Neural crest cell (in vitro differentiated cells): ENCODE results near the gene KCNF1. TPM values are rescaled to one million over a fixed set of nuclear protein-coding genes. Genes with fewer than 3 reads are reported as not detected.
A peak's percentile ranks its signal among the peaks of the same experiment; 100 is the strongest.

ENCODE experiments used
- DNase-seq: peaks from one replicate; pipeline ENCODE4 v3.0.0; 2021; ENCODE audit warnings: low read depth, mixed read lengths, low spot score
- H3K27ac Mint-ChIP-seq: one replicate; pipeline ENCODE4 v1.8.0; 2021; ENCODE audit warnings: mild to moderate bottlenecking, mixed read lengths; ENCODE audit not compliant: unreplicated experiment
- H3K27me3 Mint-ChIP-seq: 2 replicates; pipeline ENCODE4 v1.8.0; 2021; ENCODE audit warnings: low read depth, mild to moderate bottlenecking, mixed read lengths
- H3K36me3 Mint-ChIP-seq: 2 replicates; pipeline ENCODE4 v1.8.0; 2021; ENCODE audit warnings: low read depth, mild to moderate bottlenecking, mixed read lengths
- H3K4me1 Mint-ChIP-seq: 2 replicates; pipeline ENCODE4 v1.8.0; 2021; ENCODE audit warnings: mixed read lengths
- H3K4me3 Mint-ChIP-seq: one replicate; pipeline ENCODE4 v1.8.0; 2021; ENCODE audit warnings: mild to moderate bottlenecking, mixed read lengths
- H3K9me3 Mint-ChIP-seq: 2 replicates; pipeline ENCODE4 v1.8.0; 2021; ENCODE audit warnings: mixed read lengths
- total RNA-seq: library from RNA; stranded (reverse); gene quantifications from 2 replicates; pipeline ENCODE4 v1.2.1, GENCODE V29; 2021
- TF ChIP-seq, protein P1 (sequence below): fragments of 200-600 bp; sonication (generic); conservative IDR thresholded peaks from 2 replicates; pipeline ENCODE4 v1.5.0; 2021; ENCODE audit warnings: antibody characterized with exemption, mild to moderate bottlenecking

KCNF1 gene
- total RNA-seq, 1 donor from 2014 or later, result 1.1 TPM

DNA sequence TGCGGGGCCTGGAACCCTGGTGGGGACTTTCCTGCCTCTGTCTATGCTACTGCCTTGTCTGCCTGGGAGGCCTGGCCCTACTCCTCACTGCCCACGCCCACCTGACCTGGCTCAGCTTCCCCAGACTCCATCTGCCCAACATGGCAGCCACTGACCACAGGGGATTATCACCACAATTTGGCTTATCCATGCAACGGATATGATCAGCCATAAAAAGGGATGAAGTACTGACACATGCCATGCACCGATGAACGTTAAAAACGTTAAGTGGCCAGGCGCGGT lies 5.9 kb upstream of the KCNF1 start:
- DNase-seq, result no peak
- H3K4me3 Mint-ChIP-seq, result no peak overlapping the region
- no peak overlapping the region for H3K27ac Mint-ChIP-seq
- peaks cover 17% of the 10 kb centered on the region for H3K27me3 Mint-ChIP-seq
- H3K9me3 Mint-ChIP-seq, result no peaks in the 10 kb centered on the region
- TF ChIP-seq, protein P1, sequence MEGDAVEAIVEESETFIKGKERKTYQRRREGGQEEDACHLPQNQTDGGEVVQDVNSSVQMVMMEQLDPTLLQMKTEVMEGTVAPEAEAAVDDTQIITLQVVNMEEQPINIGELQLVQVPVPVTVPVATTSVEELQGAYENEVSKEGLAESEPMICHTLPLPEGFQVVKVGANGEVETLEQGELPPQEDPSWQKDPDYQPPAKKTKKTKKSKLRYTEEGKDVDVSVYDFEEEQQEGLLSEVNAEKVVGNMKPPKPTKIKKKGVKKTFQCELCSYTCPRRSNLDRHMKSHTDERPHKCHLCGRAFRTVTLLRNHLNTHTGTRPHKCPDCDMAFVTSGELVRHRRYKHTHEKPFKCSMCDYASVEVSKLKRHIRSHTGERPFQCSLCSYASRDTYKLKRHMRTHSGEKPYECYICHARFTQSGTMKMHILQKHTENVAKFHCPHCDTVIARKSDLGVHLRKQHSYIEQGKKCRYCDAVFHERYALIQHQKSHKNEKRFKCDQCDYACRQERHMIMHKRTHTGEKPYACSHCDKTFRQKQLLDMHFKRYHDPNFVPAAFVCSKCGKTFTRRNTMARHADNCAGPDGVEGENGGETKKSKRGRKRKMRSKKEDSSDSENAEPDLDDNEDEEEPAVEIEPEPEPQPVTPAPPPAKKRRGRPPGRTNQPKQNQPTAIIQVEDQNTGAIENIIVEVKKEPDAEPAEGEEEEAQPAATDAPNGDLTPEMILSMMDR, result no peak
- H3K36me3 Mint-ChIP-seq, result peaks cover 6% of the 10 kb centered on the region
- H3K4me1 Mint-ChIP-seq, result peaks cover 11% of the 10 kb centered on the region

DNA sequence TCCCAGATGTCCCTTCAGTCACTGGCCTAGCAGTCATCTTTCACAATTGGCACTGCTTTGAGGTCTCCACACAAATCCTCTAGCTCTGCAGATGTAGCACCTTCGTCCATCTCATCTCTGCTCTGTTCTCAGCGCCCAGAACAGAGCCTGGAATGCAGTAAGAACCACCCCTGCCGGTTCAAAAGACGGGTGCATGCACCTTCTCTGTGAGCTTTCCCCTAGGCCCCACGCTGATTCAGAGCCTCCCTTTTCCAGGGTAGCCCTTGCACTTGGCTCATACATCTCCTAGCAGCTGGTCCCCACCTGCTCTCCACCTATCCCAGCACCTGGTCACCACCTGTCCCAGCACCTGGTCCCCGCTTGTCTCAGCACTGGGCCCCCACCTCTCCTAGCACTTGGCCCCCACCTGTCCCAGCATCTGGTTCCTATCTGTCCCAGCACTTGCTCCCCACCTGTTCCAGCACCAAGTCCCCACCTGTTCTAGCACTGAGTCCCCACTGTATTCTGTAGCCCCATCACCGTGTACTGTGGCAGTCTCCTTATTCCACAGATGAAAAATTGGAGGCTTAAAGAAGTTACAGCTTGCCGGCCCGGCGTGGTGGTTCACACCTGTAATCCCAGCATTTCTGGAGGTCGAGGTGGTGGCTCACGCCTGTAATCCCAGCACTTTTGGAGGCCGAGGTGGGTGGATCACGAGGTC lies 4.7 kb upstream of the KCNF1 start:
- Mint-ChIP-seq H3K27ac (no peak overlapping the region), H3K9me3 (no peaks in the 10 kb centered on the region), H3K36me3 (peaks cover 6% of the 10 kb centered on the region), H3K4me1 (peaks cover 11% of the 10 kb centered on the region), H3K4me3 (no peak overlapping the region), H3K27me3 (peaks cover 26% of the 10 kb centered on the region)
- DNase-seq, result no peak
- TF ChIP-seq, protein P1, result no peak

DNA sequence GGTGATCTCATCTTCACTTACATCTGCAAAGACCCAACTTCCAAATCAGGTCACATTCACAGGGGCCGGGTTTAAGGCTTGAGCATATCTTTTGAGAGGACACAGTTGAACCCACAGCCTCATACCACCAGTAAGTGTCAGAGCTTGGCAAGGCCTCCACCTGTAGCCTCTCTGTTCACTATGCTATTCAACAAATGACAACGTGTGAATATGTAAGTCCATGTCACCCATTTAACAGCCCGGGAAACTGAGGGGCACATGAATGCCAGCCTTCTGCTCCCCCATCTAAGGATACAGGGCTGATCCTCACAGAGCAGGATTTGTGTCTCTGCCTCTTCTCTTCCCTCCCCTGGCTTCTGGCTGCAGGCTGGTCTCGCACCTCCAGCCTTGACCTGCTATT lies 3.5 kb upstream of the KCNF1 start:
- no peak for DNase-seq
- H3K27ac Mint-ChIP-seq, result no peak overlapping the region
- H3K4me3 Mint-ChIP-seq, result no peak overlapping the region
- H3K9me3 Mint-ChIP-seq, result no peaks in the 10 kb centered on the region
- H3K4me1 Mint-ChIP-seq, result peaks cover 11% of the 10 kb centered on the region
- peaks cover 36% of the 10 kb centered on the region for H3K27me3 Mint-ChIP-seq
- peaks cover 6% of the 10 kb centered on the region for H3K36me3 Mint-ChIP-seq
- TF ChIP-seq, protein P1, result no peak

DNA sequence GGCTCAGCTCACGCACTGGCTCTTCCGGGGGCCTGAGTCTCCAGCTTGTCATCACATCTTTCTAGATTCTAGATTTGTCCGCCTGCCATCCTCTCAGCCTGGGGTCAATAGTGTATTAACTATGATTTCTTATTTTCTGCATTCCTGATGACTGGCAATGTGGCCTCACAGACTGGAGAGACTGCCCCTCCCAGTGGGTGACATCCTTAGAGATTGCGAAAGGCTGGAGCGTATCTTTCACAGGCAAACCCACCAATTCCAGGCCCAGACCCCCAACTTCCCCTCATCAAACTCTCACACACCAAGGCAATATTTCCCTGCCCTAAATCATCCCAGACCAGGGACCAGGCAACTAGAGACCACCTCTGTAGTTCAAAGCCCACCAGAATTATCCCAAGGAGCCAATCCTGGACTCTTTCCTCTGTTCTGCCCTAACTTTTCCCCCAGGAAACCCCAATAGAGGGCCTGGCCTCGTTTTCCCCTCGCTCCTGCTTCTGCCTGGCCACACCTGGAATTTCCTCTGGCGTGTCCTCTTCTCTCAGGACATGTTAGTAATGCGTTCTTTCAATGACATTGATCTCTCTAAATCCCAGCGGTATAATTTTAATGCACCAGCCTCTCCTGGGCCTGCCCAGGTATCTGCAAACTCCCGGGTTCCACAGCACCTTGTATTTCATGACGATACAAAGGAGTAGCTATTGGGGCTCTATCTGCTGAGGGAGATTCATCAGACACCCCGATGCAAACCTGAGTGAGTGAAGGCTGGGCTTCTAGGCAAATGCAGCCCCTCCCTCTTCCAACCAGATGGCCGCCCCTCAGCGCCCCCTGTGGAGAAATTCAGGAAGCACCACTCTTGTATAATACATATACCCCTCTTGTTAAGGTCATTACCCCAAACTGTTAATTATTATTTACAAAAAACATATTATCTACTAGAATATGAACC lies 2.4 kb upstream of the KCNF1 start:
- Mint-ChIP-seq H3K27me3 (peaks cover 42% of the 10 kb centered on the region), H3K27ac (no peak overlapping the region), H3K9me3 (no peaks in the 10 kb centered on the region), H3K36me3 (peaks cover 4% of the 10 kb centered on the region), H3K4me1 (peaks cover 11% of the 10 kb centered on the region), H3K4me3 (peak overlapping the region; percentile 28)
- DNase-seq, result peak; percentile 60
- TF ChIP-seq, protein P1, result peak; percentile 64

DNA sequence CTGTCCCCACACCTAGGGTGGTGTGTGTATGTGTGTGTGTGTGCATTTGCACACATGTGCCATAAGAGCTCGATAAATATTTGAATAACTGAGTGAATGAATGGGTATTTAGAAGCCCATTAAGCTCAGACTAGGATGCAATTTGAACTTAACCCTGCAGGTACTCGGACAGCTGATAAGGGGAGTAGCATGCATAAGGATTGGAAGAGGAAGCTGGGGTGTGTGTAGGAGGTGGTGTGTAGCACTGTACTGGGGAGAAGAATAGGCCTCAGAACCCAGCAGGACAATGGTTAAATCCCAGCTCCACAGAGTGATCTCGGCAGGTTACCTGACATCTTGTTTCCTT lies 1.8 kb upstream of the KCNF1 start:
- Mint-ChIP-seq H3K27ac (no peak overlapping the region), H3K36me3 (no peaks in the 10 kb centered on the region), H3K9me3 (no peaks in the 10 kb centered on the region), H3K27me3 (peaks cover 48% of the 10 kb centered on the region), H3K4me1 (peaks cover 11% of the 10 kb centered on the region), H3K4me3 (peak overlapping the region; percentile 28)
- DNase-seq, result no peak
- TF ChIP-seq, protein P1, result peak; percentile 31
